ENCODE measurements around the gene FADS3. TPM values are rescaled to one million over a fixed set of nuclear protein-coding genes. Genes with fewer than 3 reads are reported as not detected.

Gene FADS3
- total and polyA plus RNA-seq, 9 of the 15 experiments (the other 6 are each of a cell fraction or from before 2014, with no cell fraction given), result 0.97 to 148 (median 92.7) TPM

DNA sequence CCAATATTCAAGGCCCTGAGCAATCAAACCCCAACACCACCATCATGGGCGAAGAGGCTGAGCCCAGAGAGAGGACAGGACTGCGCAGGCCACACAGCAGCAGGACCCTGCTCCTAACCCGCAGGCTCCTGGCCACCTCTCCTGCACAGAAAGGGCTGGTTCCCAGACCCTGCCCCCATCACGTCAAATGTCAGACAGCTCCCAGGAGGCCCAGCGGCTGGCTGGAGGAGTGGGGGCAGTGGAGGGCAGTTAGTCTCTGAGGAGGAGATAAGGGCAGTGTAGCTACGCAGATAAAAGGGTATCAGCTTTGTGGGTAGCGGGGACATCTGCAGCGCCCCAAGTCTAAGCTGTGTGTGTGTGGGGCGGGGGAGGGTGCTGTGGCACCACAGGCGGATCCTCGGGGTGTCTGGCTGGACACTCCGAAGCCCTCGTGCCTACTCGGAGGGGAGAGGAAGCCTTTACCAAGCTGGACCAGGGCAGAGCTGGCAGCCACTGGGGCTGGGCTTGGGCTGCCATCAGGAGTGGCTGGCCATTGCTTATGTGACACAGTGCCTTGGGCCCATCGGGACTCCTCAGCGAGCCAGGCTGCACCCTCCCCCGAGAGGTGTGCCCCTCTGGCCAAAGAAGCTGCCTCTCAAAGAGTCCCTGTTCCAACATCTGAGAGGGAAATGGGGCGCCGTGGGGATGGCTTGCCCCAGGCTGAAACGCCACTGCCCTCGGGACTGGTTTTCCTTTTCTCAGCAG lies 21.5 kb downstream of the FADS3 start (continued):
- TF ChIP-seq, protein P1, sequence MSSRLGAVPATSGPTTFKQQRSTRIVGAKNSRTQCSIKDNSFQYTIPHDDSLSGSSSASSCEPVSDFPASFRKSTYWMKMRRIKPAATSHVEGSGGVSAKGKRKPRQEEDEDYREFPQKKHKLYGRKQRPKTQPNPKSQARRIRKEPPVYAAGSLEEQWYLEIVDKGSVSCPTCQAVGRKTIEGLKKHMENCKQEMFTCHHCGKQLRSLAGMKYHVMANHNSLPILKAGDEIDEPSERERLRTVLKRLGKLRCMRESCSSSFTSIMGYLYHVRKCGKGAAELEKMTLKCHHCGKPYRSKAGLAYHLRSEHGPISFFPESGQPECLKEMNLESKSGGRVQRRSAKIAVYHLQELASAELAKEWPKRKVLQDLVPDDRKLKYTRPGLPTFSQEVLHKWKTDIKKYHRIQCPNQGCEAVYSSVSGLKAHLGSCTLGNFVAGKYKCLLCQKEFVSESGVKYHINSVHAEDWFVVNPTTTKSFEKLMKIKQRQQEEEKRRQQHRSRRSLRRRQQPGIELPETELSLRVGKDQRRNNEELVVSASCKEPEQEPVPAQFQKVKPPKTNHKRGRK (tag; IDR thresholded peaks at IDR 0.05), result no peak
- TF ChIP-seq NCOA6 (IDR thresholded peaks at IDR 0.05) (no peak), TARDBP (IDR thresholded peaks at IDR 0.05) (no peak), XRCC4 (IDR thresholded peaks at IDR 0.05; ENCODE audit: extremely low read depth, insufficient read depth, insufficient read length) (no peak), ZNF124 (CRISPR knock-in tag; IDR thresholded peaks at IDR 0.05) (no peak), ZNF316 (IDR thresholded peaks at IDR 0.05) (no peak), KDM2B (CRISPR knock-in tag; IDR thresholded peaks at IDR 0.05) (no peak), ZFP36 (IDR thresholded peaks at IDR 0.05; ENCODE audit: low read depth, low read length, partially characterized antibody) (peak; percentile 44), KDM4B (IDR thresholded peaks at IDR 0.05; ENCODE audit: borderline replicate concordance in 2 of 2, low read depth in 1 of 2) (peak in 1 of 2 experiments; percentile 86; a peak in 2 of 4 replicates), ZNF586 (CRISPR knock-in tag; conservative IDR thresholded peaks at IDR 0.05) (no peak), SP2 (IDR thresholded peaks at IDR 0.05; ENCODE audit: extremely low read depth, low read depth, low read length, poor library complexity, severe bottlenecking) (no peak), ARHGAP35 (IDR thresholded peaks at IDR 0.05; ENCODE audit: partially characterized antibody) (no peak), ZNF76 (CRISPR knock-in tag; IDR thresholded peaks at IDR 0.05; ENCODE audit: borderline replicate concordance) (no peak; the same call in 1 of the 2 replicates), ZNF175 (CRISPR knock-in tag; IDR thresholded peaks at IDR 0.05; ENCODE audit: low read depth) (peak; percentile 43; the same call in 1 of the 2 replicates), GATAD2A (IDR thresholded peaks at IDR 0.05) (peak; percentile 95), GTF2E2 (tag; IDR thresholded peaks at IDR 0.05) (no peak), ZZZ3 (IDR thresholded peaks at IDR 0.05) (no peak), XRCC5 (IDR thresholded peaks at IDR 0.05; ENCODE audit: low read depth, low read length) (no peak), PCBP2 (IDR thresholded peaks at IDR 0.05; ENCODE audit: low read depth, low read length, poor library complexity, severe bottlenecking) (no peak), RBM39 (optimal IDR thresholded peaks at IDR 0.05; ENCODE audit: low read depth, low read length) (no peak), SRSF9 (IDR thresholded peaks at IDR 0.05; ENCODE audit: borderline replicate concordance, low read depth, low read length) (no peak), HCFC1 (IDR thresholded peaks at IDR 0.05; ENCODE audit: low read depth, low read length) (no peak)
- TF ChIP-seq, protein P2, sequence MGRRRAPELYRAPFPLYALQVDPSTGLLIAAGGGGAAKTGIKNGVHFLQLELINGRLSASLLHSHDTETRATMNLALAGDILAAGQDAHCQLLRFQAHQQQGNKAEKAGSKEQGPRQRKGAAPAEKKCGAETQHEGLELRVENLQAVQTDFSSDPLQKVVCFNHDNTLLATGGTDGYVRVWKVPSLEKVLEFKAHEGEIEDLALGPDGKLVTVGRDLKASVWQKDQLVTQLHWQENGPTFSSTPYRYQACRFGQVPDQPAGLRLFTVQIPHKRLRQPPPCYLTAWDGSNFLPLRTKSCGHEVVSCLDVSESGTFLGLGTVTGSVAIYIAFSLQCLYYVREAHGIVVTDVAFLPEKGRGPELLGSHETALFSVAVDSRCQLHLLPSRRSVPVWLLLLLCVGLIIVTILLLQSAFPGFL (CRISPR knock-in tag; IDR thresholded peaks at IDR 0.05), result no peak
- TF ChIP-seq, protein P3, sequence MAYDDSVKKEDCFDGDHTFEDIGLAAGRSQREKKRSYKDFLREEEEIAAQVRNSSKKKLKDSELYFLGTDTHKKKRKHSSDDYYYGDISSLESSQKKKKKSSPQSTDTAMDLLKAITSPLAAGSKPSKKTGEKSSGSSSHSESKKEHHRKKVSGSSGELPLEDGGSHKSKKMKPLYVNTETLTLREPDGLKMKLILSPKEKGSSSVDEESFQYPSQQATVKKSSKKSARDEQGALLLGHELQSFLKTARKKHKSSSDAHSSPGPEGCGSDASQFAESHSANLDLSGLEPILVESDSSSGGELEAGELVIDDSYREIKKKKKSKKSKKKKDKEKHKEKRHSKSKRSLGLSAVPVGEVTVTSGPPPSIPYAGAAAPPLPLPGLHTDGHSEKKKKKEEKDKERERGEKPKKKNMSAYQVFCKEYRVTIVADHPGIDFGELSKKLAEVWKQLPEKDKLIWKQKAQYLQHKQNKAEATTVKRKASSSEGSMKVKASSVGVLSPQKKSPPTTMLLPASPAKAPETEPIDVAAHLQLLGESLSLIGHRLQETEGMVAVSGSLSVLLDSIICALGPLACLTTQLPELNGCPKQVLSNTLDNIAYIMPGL (CRISPR knock-in tag; IDR thresholded peaks at IDR 0.05), result no peak
- TF ChIP-seq, protein P4, sequence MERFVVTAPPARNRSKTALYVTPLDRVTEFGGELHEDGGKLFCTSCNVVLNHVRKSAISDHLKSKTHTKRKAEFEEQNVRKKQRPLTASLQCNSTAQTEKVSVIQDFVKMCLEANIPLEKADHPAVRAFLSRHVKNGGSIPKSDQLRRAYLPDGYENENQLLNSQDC (CRISPR knock-in tag; IDR thresholded peaks at IDR 0.05), result no peak

Measured in K562 (cell line).